NCI-H1436 treated with DMSO at 0.1 percent for 48 hours (cell line): ENCODE data around the gene PLPP1.

Source experiments
- DNase-seq: peaks from one replicate; lab custom pipeline; 2025; lab: John Stamatoyannopoulos, UW

The PLPP1 gene

DNA sequence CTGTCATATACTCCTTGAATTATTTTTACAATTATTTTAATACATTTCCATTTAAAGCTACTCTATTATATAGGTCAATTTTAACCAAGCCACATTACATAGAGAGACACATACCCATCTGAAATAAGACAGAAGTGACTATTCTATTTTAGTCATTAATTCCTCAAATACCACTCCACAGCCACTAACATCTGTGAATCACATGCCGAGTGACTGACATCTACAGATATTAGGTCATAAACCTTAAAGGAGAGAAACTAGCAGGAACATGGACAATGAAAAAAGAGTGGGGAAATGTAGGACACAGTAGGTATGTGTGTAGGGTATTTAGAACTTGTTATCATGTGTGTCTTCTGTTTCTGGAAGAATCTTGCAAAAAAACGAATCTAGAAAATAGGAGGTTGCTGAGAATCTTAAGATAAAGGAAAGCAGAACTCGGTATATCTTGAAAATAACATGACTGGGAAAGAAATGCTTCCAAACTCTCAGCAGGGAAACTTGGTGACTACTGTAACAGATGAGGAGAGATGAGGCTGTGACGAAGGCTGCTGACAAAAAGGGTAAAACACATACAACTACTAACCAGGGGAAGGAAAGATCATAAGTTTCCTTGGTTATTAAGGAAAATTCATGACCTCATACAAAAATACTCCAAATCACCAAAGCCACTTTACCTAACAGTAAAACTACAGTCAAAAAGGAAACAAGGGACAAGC is 84.6 kb downstream of the PLPP1 start:
- DNase-seq, result no peak

DNA sequence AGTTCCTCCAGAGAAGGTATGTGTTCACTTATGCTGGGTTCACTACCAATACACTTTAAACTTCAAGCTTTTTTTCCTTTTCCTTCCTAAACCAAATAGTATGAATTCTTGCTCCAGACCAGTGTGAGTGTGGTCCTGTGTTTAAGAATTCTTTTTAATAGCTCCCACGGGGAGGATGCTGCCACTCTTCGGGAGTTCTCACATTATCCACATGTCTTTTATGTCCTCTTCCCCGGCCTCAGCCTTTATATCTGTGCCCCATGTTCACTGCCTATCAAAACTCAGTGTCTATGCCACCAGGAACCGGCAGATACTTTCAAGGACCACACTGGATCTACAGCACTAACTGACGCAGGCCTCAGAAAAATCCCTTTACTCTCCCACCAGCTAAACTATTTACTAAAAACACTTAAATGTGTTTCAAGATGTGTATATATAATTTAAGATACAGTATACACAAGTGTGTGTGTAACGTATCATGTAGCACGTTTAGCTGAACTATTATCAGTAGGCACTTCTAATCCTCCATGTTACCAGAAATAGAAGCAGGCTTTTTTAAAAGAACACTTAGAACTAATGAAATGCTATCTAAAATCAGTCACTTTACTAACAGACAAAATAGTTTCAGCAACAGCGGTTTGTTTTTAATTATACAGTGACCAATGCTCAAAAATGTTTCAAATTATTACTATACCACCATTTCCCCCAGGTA is 88.0 kb downstream of the PLPP1 start:
- no peak for DNase-seq

DNA sequence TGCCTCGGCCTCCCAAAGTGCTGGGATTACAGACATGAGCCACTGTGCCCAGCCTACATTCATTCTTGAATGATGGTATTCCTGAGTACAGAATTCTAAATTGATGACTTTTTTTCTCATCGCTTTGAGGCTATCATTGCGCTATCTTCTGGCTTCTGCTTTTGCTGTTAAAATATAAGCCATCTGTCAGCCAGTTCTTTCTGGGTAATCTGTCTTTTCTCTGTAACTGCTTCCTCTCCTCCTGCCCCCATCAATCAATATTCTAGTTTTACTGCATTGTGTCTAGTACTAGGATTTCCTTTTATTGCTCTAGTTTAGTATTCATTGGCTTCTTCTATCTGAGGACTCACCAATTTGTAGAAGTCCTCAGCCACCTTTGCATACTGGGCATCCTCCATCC is 89.0 kb downstream of the PLPP1 start:
- DNase-seq, result no peak

DNA sequence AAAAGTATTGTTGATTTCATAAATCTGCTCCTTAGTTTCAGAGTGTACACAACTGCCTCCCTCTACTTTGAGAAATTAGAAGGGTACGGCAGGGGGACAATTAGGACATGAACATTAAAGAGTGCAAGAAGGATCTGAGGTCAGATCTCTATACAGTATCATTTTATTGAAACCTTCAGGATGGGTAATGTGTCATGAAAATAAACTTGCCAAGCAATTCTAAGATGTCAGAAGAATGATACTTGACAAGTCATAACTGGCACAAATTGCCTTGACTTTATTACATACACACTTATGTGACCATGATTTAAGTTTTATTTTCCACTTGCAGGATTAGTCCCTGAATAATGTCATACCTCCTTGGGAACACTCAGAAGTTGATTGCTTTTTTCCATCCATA is 92.8 kb downstream of the PLPP1 start:
- no peak for DNase-seq

DNA sequence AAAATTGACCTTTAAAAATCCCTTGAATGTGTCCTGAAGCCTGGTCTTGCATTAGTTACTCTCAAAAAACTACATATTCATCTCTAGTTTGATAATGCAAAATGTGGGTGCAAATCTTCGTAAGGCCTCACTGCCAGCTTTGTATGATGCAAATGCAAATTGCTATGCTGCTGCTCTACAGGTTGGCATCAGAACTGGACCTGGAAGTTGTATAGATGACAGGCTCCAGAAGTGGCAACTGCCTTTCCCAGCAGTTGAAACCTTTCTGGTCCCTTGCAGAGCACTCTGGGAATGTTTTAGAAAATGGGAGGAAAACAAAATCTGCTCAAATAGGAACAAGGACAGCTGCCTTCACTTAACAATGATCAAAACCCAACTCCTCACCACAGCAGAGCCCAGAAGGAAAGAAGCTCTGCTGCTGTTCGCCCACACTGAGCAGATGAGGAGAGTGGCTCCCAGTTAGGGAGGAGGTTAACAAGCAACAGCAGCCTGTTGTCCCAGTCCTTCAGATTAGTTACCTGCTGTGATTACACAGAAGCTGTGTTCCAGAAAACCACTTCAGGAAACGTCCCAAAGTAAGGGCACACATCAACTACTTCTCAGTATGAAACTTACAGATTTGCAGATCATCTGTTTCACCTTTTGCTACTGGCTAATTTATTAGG is 93.5 kb downstream of the PLPP1 start:
- no peak for DNase-seq

DNA sequence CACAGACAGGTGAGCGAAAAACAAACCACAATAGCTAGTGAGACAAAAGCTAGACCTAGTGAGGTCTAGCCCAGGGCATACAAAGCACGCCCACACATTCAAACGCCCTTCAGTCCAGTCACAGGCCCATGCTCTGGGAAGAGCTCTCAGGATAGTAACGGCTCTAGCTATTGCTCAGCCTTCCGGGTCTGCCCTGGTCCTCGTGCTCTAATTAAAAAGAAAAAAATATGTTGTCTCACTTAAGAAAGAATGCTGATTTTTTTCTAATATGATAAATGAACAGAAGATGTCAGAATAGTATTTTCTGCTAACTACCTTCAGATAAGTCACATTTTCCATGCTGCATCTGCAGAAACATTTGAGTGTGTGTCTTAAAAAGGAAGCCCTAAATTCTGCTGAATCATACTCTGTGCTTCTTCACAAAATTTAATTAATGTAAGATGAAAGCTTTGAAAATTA is 94.5 kb downstream of the PLPP1 start:
- no peak for DNase-seq

DNA sequence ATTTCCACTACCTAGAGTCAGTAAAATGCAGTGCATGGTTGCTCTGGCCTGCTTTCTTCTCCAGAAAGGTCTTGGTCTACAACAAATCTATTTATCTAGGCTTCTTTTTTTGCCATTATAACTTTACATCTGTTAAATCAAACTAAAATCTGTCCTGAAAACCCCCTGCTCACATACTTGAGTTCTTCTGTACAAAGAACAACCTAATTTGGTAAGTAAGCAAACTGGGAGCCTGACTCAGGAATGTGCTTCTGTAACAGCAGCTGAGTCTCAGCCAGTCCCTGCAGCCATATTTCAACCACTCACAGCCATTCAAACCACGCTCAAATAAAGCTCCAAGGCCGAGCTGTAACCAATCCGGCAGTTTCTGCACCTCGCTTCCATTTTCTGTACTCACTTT is 95.8 kb downstream of the PLPP1 start:
- no peak for DNase-seq

DNA sequence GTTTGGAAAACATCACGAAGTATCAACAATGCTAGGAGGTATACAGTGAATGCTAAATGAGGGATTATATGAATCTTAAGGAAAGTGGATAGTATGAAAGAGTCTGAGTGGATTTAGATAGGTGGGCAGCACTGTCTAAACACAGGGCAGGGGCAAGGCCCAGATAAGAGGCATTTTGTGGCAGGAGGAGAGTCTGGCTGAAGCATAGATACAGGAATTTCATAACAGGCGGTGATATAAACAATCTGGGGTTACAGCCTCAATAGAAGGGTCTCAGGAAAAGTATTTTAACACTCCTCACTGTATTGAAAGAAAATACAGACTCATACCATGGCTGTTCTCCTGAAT is 96.9 kb downstream of the PLPP1 start:
- DNase-seq, result no peak

DNA sequence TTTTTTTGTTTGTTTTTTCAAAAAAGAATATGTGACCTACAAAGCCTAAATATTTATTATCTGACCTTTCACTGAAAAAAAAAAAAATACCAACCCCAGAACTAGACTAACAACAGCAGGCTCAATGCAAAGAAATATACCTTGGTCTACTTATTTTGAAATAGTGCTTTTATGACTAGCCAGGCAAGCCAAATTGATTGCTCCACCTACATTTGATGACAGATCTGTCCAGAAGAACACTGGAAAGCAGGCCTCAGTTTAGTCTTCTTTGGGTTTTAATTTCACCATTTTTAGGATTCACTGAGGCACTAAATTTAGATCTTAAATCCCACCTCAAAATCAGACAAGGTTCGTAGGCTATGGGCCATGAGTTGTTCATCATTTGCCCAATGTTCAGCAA is 97.3 kb downstream of the PLPP1 start:
- DNase-seq, result no peak

DNA sequence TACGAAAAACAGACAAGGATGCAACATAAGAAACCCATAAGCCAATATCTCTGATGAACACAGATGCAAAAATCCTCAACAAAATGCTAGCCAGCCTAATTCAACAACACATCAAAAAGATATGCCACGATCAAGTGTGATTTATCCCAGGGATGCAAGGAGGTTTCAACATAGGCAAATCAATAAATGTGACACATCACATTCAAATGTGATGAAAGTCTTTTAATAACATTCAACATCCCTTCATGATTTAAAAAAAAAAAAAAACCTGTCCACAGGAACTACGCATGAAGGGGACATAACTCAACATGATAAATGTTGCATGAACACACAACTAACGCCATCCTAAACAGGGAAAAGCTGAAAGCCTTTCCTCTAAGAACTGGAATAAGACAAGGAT is 102.2 kb downstream of the PLPP1 start:
- DNase-seq, result no peak

DNA sequence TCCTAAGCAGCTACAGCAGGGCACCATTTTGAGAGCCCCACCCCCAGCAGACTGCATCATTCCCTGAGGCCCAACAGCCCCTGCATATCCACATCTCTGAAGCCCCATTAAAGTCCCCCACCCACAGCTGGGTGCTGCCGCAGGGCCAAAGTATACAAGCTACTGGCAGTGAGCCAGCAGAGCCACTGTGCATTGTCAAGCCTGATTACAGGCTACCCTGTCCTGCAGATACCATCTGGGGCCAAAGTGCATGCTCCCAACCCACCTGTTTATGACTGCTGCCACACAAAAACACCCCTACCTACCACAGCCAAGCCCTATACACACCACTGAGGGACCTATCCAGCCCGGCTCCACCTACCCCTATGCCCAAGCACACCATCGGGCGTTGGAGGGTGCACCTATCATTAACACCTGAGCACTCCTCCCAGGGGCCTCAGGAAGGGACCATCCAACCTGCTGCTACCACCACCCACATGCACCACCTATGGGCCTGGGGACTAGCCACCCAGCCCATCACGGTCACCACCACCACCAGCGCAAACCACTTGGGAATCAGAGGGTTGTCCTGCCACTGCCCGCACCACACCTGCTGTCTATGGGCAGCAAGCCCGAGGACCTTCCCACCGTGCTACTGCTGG is 105.0 kb downstream of the PLPP1 start:
- no peak for DNase-seq

DNA sequence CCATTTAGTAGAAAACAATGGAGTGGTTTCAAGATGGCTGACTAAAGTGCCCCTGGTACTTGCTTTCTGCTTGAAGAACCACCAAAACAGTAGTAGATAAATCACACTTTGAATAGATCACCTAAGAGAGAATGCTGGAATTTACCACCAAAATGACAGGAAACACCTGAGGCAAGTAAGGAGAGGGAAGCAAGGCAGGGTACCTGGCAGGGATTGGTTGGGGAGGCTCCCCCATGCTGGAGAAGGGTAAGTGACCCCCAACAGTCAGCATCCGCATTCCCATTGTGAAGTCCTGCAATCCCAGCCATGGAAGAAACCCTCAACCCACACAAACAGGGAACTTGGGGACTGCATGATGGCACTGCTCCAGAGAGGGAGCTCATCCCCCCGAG is 105.5 kb downstream of the PLPP1 start:
- no peak for DNase-seq

DNA sequence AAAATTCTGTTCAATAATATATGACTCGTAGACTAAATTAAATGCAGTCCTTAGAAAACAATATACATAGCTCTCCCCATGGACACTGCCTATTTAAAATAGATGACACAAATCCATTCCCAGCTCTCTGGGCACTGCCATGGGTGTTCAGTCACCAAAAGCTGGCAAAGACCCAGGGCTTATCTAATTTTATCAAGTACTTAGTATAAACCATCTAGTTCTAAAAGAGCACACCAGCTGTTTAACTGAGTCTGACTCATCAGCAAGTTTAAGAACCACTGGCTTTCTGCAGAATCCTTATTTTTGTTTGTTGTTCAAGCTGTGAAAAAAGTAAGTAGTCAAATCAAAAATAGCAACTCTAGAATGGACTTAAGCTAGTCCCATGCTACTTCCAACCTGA is 107.6 kb downstream of the PLPP1 start:
- DNase-seq, result no peak

DNA sequence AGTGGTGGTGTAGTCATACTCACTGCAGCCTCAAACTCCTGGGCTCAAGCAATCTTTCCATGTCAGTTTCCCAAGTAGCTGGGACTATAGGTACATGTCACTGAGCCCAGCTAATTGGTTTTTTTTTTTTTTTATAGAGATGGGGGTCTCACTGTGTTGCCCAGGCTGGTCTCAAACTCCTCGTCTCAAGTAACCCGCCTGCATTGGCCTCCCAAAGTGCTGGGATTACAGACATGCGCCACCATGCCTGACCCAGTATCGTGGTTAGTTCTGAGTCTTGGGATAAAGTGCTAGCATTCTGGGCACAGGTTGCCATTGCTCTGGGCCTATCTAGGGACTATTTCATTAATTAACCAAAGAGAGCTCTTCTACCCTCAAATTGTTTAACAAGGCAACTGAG is 108.3 kb downstream of the PLPP1 start:
- DNase-seq, result no peak

DNA sequence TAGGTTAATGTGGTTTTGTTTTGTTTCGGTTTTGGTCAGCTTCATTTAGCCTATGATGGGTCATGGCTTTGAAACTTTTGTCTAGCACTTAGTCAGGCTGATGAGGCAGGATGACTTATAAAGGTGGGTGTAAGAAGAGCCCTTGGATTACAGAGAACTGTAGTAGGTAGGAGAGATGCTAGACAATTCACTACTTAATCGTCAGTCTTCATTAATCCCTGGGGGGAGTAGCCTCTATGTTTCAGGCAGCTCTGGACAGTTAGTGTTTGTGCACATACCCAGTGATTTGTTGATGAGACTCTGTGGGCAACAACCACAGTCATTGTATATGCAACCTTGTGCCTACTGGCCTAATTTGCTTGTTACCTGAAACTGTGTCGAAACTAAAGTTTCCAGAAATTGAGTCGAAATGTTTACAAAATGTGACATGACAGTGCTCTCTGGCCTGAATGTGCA is 113.7 kb downstream of the PLPP1 start:
- DNase-seq, result no peak

DNA sequence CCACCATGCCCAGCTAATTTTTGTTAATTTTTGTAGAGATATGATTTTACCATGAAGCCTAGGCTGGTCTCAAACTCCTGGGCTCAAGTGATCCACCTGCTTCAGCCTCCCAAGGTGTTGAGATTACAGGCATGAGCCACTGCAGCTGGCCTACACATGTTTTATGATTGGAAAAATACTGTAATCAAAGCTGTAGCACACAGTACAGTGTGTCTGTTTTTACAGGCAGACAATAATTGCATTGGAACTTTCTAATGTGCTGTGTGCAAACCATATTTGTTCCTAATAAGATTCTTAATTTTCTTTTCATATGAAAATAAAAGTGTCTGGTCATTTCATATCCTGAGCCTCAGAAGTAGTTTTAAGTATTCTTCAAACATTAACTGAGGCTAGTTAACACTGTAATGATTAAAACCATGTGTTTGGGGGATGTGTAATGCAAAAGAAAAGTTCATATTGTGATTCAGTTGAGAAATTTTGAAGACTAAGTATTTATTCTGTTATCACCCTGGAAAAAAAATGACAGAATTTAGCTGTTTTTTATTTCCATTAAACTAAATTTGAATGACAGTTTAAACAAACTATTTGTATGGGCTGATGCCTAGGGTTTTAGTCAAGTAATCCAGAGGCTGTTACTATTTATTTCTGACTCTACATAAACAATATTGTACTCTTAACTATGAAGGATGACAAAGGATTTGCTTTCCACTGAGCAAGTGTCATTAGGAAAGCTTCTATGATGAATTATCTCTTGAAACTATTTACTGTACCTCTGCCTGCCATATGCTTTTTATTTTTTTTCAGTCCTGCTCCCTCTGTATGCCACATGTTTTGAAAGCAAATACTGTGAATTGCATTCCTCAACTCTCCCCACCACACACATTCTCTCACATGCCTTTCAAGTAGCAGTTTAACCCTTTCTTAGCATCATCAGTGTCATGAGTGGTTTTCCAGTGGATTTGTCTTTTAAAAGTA is 115.5 kb downstream of the PLPP1 start:
- no peak for DNase-seq

DNA sequence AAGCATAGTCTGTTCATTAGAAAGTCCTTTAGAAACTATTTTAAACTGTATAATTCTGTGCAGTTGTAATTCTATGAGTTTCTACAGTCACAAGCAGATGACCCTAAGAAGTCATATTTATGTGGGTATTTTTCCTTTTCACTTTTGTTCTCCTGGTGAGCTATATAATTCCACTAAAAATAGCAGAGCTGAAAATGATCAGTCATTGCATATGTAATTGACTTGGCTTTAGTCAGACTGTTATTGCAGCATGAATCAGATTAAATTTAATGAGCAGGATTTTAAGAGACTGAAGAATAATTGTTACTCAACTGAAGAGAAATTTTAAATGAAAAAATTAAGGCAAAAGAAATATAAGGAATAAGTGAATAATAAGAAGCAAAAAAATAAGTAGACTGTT is 118.5 kb downstream of the PLPP1 start:
- no peak for DNase-seq

DNA sequence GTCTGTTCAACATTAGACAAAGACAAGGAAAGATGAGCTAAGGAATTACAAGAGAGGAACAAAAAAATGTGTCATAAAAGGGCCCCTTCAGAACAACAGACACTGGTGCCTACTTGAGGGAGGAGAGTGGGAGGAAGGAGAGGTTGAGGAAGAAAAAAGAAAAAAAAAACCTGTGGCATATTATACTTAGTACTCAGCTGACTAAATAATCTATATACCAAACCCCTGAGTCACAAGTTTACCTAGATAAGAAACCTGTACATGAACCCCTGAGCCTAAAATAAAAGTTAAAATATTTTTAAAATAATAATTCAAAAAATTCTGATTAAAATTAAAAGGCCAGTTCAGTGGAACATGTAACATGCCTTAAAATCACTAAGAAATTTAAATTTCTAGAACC is 119.7 kb downstream of the PLPP1 start:
- no peak for DNase-seq

DNA sequence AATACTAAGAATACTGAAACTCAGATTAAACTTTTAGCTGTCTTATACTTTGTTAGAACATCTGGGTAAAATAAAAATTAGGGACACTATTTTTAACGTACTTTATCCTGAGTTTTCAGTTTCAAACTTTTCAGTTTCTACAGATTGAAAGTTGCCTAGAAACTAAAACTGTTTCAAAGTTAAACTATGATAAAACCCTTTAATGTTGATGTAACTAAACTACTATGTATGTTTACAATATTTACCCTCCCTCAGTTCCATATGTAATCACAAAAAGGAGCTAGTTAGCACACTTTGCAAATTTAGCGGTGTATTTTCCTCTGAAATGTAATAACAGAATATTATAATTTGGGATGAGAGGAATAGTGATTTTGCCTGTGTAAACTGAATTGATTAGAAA is 121.1 kb downstream of the PLPP1 start:
- no peak for DNase-seq

DNA sequence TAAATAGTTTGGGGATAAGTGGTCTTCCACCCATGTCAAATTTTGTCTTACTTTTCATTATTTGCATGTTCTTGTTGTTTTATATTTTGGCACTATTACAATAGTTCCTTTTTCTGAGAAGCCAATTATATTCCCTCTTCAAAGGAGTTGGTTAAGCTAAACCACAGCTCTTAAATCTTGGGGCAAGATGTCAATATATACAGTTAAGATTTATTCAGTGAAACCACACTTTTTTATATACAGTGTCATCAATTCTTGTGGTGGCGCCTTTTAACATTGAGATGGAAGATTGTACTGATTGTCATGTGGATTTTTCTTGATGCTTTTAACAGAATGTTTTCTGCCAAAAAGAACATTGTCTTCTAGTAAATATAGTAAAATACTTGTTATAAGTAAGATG is 122.9 kb downstream of the PLPP1 start:
- DNase-seq, result no peak

DNA sequence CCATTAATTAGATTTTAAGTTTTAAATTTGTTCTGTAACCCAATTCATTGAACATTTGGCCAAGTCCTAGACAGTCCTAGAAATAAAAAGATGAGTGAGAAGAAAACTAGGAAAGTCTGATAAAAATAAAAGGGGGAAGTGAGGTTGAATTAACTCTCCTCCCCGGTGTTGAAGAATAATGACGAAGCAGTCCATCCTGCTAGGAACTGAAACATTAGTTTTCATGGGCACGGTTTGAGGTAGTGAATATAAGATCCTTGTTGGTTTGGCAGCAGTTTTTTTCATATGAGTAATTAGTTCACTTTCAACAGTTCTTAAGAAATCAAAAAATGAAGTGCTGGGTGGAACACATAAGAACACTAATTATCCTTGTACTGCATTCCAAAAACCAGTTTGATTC is 123.9 kb downstream of the PLPP1 start:
- no peak for DNase-seq

DNA sequence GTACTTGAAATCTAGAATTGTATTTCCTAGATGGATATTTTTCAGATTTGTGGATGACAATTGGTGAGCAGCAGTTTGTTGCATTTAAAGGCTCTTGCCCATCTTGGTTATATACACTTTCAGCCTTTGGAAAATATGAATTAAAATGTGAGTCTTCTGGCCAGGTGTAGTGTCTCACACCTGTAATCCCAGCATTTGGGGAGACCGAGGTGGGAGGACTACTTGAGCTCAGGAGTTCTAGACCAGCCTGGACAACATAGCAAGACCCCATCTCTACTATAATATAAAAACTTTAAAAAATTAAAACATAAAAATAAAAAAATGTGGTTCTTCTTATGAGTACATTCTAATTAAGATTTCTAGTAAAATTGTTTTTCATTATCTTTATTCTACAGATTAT is 125.0 kb downstream of the PLPP1 start:
- DNase-seq, result no peak
